ENCODE results near the gene PSG2.
"Not testable (repeated sequence)": the region's sequence is repeated elsewhere in the genome, so short reads cannot be mapped to it uniquely, and the experiment has no call there.

The PSG2 gene

GRCh38 chr19:43082601-43083000 is at the start of gene PSG2:
Gene PSG2 (minus strand): TSS chr19:43082701. CDS start chr19:43082569, 132 bp downstream.
- DNase-seq (ENCODE audit: low read depth in 2 of 2): not testable (repeated sequence)

DNA sequence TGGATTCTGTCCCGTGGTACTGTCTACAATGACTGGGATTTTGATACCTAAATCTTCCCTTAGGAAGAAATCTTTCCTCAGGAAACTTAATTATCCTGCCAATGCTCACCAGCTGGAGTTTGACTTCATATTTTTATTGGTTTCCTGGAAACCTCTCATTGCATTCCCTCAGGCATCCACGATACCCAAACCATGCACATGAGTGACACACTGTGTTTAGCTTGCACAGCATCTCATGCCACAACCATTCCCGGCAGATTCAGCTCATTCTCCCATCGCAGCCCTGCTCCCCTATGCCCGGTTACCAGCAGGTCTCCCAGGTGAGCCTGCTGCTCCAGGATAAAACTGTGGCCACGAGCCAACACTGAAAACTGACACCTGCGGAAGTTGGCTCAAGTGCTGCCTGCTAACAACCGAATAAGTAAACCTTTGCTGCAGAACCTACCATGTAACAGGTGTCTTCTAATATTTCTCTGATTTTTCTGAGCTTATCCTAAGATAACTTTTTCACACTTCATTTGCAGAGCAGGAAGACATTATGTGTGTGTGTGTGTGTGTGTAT is 48.9 kb upstream of the PSG2 start:
- not testable (repeated sequence) for DNase-seq (ENCODE audit: low read depth in 2 of 2)

- not testable (repeated sequence) for DNase-seq (ENCODE audit: low read depth in 2 of 2)
Observed at GRCh38 chr19:43129197-43129596, 46.7 kb upstream of the PSG2 start.

DNA sequence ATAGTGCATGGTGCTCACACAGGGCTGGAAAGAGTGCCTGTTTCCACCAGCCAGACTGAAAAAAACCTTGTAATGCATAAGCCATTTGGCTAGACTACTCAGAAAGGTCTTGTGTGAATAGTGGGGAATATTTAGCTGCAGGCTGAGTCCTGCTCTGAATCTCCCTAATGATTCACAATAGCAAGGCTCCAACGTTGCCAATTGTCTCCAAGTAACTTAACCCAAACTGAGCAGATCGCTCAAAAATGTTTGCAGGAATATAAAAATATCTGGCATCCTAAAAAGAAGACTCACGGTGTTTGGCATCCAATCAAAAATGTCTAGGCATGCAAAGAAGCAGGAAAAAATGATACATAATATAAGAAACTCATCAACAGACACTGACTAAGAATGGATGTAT is 44.8 kb upstream of the PSG2 start:
- not testable (repeated sequence) for DNase-seq (ENCODE audit: low read depth in 2 of 2)

- no peak for DNase-seq (ENCODE audit: low read depth in 2 of 2)
Observed at GRCh38 chr19:43126720-43127119, 44.2 kb upstream of the PSG2 start.

GRCh38 chr19:43124360-43124759 is 41.9 kb upstream of the PSG2 start:
- no peak for DNase-seq (ENCODE audit: low read depth in 2 of 2)

DNA sequence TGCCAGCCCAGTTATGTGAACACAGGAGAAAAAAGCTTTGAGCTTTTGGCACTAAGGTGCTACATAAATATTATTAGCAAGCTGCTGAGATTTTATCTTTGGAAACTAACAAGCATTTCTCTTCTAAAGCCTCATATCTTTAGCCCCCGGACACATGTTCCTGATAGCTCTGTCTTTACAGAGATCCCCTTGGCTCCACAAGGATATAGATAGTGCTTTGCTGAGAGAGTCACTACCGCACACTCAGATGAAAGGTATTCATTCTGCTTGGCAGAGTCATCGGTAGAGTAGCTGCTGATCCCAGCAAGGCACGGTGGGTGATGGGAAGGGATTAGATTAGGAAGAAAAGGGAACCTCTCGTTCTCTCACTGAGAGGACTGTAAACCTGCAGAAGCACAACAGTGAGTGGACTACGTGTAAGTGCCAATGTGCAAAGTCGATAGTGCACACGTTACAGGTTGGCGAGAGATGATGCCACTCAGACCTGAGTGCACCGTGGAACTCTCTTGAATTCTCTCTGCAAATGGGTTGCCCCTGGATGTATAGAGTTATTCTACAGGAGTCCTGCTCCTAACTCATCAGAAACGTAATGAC is 38.0 kb upstream of the PSG2 start:
- DNase-seq (ENCODE audit: low read depth in 2 of 2): not testable (repeated sequence)

DNA sequence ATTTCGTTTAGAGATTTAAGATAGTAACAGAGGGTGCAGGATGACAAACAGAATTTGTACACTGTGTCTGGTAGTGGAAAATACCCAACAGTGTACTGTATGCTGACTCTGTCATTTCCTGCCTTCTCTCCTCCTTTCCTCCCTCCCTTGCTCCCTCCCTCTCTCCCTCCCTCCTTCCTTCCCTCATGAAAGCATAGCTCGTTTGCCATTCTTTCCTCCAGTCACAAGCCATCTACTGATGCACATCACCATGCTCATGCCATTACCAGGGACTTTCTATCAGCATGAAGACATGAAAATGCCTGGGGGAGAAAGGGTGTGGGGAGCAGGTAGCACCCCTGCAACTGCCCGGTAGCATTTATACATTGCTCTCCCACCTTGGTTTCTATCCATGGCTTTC is 37.0 kb upstream of the PSG2 start:
- DNase-seq (ENCODE audit: low read depth in 2 of 2): not testable (repeated sequence)

GRCh38 chr19:43116421-43116820 is 33.9 kb upstream of the PSG2 start:
- DNase-seq (ENCODE audit: low read depth in 2 of 2): not testable (repeated sequence)

GRCh38 chr19:43115548-43115947 is 33.0 kb upstream of the PSG2 start:
- not testable (repeated sequence) for DNase-seq (ENCODE audit: low read depth in 2 of 2)

GRCh38 chr19:43115064-43115463 is 32.6 kb upstream of the PSG2 start:
- DNase-seq (ENCODE audit: low read depth in 2 of 2): not testable (repeated sequence)

DNA sequence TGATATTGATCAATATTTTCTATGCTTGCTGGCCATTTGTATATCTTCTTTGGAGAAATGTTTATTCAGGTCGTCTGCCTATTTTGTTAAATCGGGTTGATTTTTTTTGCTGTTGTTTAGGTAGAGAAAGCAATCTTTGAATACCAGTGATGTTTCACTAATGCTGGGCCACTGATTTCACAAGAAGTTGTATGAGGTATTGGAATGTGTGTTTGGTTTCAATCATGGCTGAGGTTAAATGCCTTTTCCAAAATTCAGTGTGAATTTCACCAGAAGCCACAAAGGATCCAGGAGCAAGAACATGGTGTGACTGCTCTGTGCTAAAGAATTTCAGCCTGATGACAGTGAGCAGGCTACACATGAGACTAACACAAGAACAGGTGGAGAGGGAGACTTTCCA is 32.1 kb upstream of the PSG2 start:
- DNase-seq (ENCODE audit: low read depth in 2 of 2): not testable (repeated sequence)

GRCh38 chr19:43107401-43107800 is 24.9 kb upstream of the PSG2 start:
- not testable (repeated sequence) for DNase-seq (ENCODE audit: low read depth in 2 of 2)

GRCh38 chr19:43105496-43105895 is 23.0 kb upstream of the PSG2 start:
- no peak for DNase-seq (ENCODE audit: low read depth in 2 of 2)

DNA sequence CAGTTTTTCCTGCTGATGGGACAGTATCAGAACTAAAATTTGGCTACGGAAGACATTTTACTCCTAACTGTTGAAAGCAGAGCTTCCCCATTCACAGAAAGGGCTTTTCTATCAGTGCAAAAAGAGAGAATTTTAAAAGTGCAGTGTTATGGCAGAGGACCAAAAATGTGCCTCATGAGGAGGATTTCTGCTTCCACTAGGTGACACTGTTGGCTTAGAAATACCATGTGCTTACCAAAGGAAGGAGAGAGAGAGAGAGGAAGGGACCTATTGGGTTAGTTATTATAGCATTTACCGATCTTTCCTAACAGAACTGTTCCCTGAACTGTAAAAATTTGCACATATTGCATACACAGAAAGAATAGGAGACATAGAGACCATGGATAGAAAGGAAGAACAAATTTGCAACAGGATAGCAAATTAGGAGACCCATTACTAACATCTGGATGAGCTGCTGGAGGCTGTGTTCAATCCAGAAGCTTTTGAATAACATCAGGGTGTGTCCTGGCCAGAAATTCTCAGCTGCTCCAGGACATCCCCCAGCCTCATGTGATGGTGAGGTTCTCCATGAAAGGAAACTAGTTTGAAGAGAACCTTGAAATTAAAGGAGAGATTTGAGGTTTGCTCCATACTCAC is 21.8 kb upstream of the PSG2 start:
- not testable (repeated sequence) for DNase-seq (ENCODE audit: low read depth in 2 of 2)

DNA sequence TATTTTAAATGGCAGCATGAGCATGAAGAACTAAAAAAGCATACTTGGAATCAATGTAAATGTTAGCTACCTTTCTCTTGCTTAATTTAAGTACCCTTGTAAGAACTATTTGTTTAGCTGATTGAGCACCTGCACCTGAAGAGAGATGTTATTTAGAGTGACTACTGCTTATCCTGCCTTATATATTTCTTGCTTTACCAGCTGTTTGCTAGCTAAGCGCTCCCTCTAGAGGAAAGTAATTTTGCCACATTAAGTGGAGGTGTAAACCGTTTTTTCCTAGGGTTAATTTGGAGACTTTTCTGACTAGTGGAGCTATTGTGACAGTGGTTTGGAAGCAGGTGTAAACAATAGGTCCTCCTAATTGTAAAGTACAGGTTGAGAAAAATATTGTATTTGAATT is 19.4 kb upstream of the PSG2 start:
- DNase-seq (ENCODE audit: low read depth in 2 of 2): no peak

DNA sequence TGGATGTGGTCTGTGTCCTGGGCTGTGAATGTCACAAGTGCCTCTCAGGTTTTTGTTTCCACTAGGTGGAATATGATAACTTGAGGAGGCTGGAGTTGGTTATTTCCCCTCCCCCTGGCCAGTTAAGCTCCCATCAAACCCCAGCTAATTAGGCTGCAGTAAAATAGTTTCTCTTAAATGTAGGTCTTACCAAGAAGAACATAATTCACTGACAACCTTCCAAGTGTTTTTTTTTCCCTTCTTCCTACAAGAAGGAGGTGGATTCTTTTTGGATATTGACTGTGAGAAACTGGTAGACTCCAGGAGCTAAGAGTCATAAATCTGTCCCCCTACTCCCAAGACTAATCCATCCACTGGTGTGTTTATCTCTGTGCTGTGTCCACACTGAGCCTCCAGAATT is 15.9 kb upstream of the PSG2 start:
- not testable (repeated sequence) for DNase-seq (ENCODE audit: low read depth in 2 of 2)

GRCh38 chr19:43087702-43088340 is 5.3 kb upstream of the PSG2 start:
- peak in 1 of 2 donors; percentile 2 for DNase-seq (ENCODE audit: low read depth in 2 of 2)

GRCh38 chr19:43085796-43086530 is 3.5 kb upstream of the PSG2 start:
- not testable (repeated sequence) for DNase-seq (ENCODE audit: low read depth in 2 of 2)

DNA sequence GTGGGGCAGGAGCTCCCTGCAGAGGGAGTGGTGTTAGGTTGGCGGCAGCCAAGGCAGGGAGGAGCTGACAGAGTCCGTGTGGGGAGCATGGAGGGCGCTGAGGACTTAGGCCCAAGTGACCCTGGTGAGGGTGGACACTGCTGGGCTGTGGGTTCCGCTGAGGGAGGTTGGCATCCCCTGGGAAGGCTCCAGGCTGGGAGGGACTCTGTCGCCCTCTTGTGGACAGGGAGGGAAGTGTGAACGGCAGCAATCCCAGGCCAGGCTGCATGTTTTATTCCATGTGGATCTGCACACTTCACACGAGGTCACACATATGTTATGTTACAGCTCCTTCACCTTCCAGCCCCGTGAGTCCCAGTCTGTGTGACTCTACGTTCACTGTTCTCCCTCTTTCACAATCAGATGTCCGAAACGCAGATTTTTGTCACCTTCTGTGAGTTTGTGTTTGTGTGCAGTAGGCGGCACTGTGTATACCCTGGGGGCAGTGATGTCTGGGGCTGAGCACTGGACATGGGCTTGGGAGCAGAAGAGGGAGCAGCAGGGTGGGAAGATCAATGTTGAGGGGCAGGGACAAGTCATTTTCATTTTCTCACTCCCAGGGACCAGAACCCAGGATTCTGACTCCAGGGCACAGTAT is 1.8 kb upstream of the PSG2 start:
- not testable (repeated sequence) for DNase-seq (ENCODE audit: low read depth in 2 of 2)

- not testable (repeated sequence) for DNase-seq (ENCODE audit: low read depth in 2 of 2)
Observed at GRCh38 chr19:43083721-43084120, 1.2 kb upstream of the PSG2 start.

- no peak for DNase-seq (ENCODE audit: low read depth in 2 of 2)
Observed at GRCh38 chr19:43078311-43078710, 4.2 kb downstream of the PSG2 start.

Data from activated CD8-positive, alpha-beta memory T cell treated with anti-CD3 and anti-CD28 coated beads for 4 hours (primary cell).